ENCODE results near the gene TSEN34. TPM values are rescaled to one million over a fixed set of nuclear protein-coding genes. Genes with fewer than 3 reads are reported as not detected.

Gene TSEN34
- polyA plus RNA-seq, 1 of the 3 experiments (the other 2 are of a cell fraction), result 82.1 TPM

DNA sequence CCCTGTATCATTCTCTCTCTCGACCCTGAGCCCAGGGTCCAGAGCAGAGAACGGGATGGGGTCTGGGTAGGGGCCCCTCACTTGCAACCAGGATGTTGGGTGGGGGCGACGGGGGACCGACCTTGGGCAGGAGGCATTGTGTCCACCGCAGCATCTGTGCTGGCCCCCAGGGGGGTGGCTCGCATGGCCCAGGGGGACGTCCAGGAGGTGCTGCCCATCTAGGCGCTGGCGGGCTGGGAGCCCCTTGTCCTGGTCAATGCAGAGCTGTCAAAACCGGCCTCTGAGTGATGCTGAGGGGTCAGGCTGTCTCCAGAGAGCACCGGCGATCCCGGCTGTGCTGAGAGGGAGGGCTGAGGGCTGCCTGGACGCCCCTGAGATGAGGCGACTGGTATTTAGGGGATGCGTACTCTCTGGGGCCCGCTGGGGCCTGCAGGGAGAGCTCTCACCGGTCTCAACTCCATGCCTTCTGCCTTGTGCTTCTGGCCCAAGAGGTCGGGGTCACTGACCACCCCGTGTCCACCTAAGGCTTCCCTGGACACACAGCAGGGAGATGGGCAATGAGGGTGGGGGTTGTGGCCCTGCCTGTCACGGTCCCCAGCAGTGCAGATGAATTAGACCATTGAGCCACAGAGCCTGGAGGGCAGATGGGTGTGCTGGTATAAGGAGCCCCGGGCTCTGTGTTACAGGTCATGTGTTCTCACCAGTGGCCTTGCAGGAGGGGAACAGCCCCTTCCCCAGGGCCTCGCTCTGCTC lies 18.1 kb downstream of the TSEN34 start:
- Histone ChIP-seq H3K27ac (ENCODE audit: low read depth in 2 of 2, low read length in 1 of 2) (peak overlapping the region; percentile 55 to 72), H3K9me2 (no peaks in the 10 kb centered on the region), H3K9ac (no peak overlapping the region; the same call in 1 of the 2 replicates), H2AFZ (ENCODE audit: low read depth) (no peak overlapping the region), H4K20me1 (ENCODE audit: insufficient read depth) (peaks cover 73% of the 10 kb centered on the region), H3K36me3 (replicated peaks in 1 of 2; ENCODE audit: control insufficient read depth in 1 of 2, insufficient read depth in 2 of 2, low read length in 1 of 2) (peaks cover 36 to 42% of the 10 kb centered on the region in 2 experiments), H3K79me2 (ENCODE audit: insufficient read depth) (peaks cover 48% of the 10 kb centered on the region), H3F3A (replicated peaks; ENCODE audit: insufficient read depth) (peaks cover 57% of the 10 kb centered on the region), H3K4me1 (ENCODE audit: control insufficient read depth in 1 of 2, insufficient read depth in 2 of 2, low read depth in 1 of 2, low read length in 1 of 2) (peaks cover 25 to 43% of the 10 kb centered on the region in 2 experiments), H3K4me3 (ENCODE audit: low read depth in 2 of 2, low read length in 1 of 2) (no peak overlapping the region), H3K9me3 (no peaks in the 10 kb centered on the region), H3K4me2 (peak overlapping the region; percentile 43), H3K27me3 (ENCODE audit: insufficient read depth) (no peaks in the 10 kb centered on the region)
- POLR2A ChIA-PET, result interaction anchor here (0.6 to 4.5 kb wide), 2 partner anchors 8 to 358 kb away, joined by 5 to 27 read pairs; partner anchors contain the start of gene RPS9
- DNase-seq, result peak; percentile 62
- TF ChIP-seq RAD21 (IDR thresholded peaks at IDR 0.05; ENCODE audit: low read length) (no peak), RFX5 (IDR thresholded peaks at IDR 0.05; ENCODE audit: low read length) (no peak), JUND (IDR thresholded peaks at IDR 0.05) (0 out of 2 replicates have a peak, but pooled peaks have one; percentile 5), SMC3 (IDR thresholded peaks at IDR 0.05; ENCODE audit: low read depth, low read length) (no peak), EP300 (IDR thresholded peaks at IDR 0.05; ENCODE audit: borderline replicate concordance in 1 of 2, low read depth in 1 of 2, low read length in 1 of 2) (no peak), TCF12 (IDR thresholded peaks at IDR 0.05) (no peak), GATA2 (CRISPR knock-in tag; IDR thresholded peaks at IDR 0.05) (no peak)
- 59% methylated on average over 19 of the region's 24 CpGs for WGBS (ENCODE audit: low lambda C conversion rate)
- CTCF ChIA-PET, result no interaction called here

DNA sequence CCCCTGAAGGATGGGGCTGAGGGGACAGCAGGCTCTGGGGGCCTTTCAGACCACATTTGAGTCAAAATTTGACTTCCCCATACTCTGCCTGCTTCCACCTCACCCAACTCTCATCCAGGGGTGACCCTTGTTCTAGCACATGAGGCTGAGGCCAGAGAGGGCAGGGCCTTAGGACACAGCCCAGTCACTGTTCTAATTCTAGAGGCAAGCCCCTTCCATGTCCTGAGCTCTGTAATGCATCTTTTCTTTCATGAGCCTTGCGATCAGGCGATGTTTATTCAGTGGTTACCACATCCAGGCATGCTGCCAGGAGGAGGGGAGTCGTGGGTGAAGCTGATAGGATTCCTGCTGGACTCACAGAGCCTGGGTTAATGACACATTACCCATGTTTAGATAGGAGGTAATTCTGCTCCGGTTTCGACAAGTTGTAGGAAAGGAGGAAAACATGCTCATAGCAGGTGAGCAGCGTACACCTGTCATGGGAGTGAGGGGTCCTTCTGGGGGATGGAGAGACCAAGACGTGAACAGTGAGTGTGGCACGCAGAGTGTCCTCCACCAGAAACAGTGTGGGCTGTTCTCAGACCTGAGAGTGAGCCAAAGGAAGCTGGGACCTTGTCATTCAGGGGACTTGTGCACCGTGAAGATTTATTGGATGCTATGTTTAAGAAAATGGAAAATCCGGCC lies 18.8 kb downstream of the TSEN34 start:
- CTCF ChIA-PET, result interaction anchor here (0.5 kb wide), 1 partner anchor 113 kb away, joined by 3 read pairs; no protein-coding TSS in a partner anchor
- H3K4me3 ChIP-seq (ENCODE audit: low read depth in 2 of 2, low read length in 1 of 2), result no peak overlapping the region
- H3K9ac ChIP-seq, result no peak overlapping the region; the same call in 1 of the 2 replicates
- whole genome bisulfite sequencing (ENCODE audit: low lambda C conversion rate), result 39% methylated on average over 10 of the region's 10 CpGs
- no peaks in the 10 kb centered on the region for H3K27me3 ChIP-seq (ENCODE audit: insufficient read depth)
- peaks cover 29 to 35% of the 10 kb centered on the region in 2 experiments for H3K36me3 ChIP-seq (replicated peaks in 1 of 2; ENCODE audit: control insufficient read depth in 1 of 2, insufficient read depth in 2 of 2, low read length in 1 of 2)
- POLR2A ChIA-PET, result interaction anchor here (4.5 kb wide), 1 partner anchor 9 kb away, joined by 27 read pairs; the partner anchor contains the start of gene RPS9
- peak overlapping the region; percentile 55 to 72 for H3K27ac ChIP-seq (ENCODE audit: low read depth in 2 of 2, low read length in 1 of 2)
- no peaks in the 10 kb centered on the region for H3K9me3 ChIP-seq
- peaks cover 50% of the 10 kb centered on the region for H3F3A ChIP-seq (replicated peaks; ENCODE audit: insufficient read depth)
- H3K4me2 ChIP-seq, result peak overlapping the region; percentile 43
- peaks cover 66% of the 10 kb centered on the region for H4K20me1 ChIP-seq (ENCODE audit: insufficient read depth)
- H3K4me1 ChIP-seq (ENCODE audit: control insufficient read depth in 1 of 2, insufficient read depth in 2 of 2, low read depth in 1 of 2, low read length in 1 of 2), result peaks cover 18 to 39% of the 10 kb centered on the region in 2 experiments; a peak in 3 of 4 replicates
- H3K9me2 ChIP-seq, result no peaks in the 10 kb centered on the region
- DNase-seq, result peak; percentile 82
- H2AFZ ChIP-seq (ENCODE audit: low read depth), result no peak overlapping the region
- peaks cover 41% of the 10 kb centered on the region for H3K79me2 ChIP-seq (ENCODE audit: insufficient read depth)
- peak; percentile 85 for TF ChIP-seq NFIC (IDR thresholded peaks at IDR 0.05; ENCODE audit: borderline replicate concordance)
- TF ChIP-seq POLR2AphosphoS5 (IDR thresholded peaks at IDR 0.05; ENCODE audit: low read depth, low read length), result peak; percentile 84
- TF ChIP-seq, protein P1, sequence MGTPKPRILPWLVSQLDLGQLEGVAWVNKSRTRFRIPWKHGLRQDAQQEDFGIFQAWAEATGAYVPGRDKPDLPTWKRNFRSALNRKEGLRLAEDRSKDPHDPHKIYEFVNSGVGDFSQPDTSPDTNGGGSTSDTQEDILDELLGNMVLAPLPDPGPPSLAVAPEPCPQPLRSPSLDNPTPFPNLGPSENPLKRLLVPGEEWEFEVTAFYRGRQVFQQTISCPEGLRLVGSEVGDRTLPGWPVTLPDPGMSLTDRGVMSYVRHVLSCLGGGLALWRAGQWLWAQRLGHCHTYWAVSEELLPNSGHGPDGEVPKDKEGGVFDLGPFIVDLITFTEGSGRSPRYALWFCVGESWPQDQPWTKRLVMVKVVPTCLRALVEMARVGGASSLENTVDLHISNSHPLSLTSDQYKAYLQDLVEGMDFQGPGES (IDR thresholded peaks at IDR 0.05; ENCODE audit: low read depth, low read length), result no peak
- no peak for TF ChIP-seq EP300 (IDR thresholded peaks at IDR 0.05; ENCODE audit: borderline replicate concordance in 1 of 2, low read depth in 1 of 2, low read length in 1 of 2)
- TF ChIP-seq TAF1 (IDR thresholded peaks at IDR 0.05; ENCODE audit: borderline replicate concordance, low read depth, low read length), result no peak
- no peak for TF ChIP-seq GATA2 (CRISPR knock-in tag; IDR thresholded peaks at IDR 0.05)
- no peak for TF ChIP-seq NRF1 (IDR thresholded peaks at IDR 0.05; ENCODE audit: low read depth, low read length)
- TF ChIP-seq, protein P2, sequence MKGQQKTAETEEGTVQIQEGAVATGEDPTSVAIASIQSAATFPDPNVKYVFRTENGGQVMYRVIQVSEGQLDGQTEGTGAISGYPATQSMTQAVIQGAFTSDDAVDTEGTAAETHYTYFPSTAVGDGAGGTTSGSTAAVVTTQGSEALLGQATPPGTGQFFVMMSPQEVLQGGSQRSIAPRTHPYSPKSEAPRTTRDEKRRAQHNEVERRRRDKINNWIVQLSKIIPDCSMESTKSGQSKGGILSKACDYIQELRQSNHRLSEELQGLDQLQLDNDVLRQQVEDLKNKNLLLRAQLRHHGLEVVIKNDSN (IDR thresholded peaks at IDR 0.05; ENCODE audit: borderline replicate concordance, low read depth), result no peak
- no peak for TF ChIP-seq ELF1 (IDR thresholded peaks at IDR 0.05)
- TF ChIP-seq GABPA (IDR thresholded peaks at IDR 0.05; ENCODE audit: low read depth), result no peak
- no peak for TF ChIP-seq JUND (IDR thresholded peaks at IDR 0.05)
- TF ChIP-seq, protein P3, sequence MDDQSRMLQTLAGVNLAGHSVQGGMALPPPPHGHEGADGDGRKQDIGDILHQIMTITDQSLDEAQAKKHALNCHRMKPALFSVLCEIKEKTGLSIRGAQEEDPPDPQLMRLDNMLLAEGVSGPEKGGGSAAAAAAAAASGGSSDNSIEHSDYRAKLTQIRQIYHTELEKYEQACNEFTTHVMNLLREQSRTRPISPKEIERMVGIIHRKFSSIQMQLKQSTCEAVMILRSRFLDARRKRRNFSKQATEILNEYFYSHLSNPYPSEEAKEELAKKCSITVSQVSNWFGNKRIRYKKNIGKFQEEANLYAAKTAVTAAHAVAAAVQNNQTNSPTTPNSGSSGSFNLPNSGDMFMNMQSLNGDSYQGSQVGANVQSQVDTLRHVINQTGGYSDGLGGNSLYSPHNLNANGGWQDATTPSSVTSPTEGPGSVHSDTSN (IDR thresholded peaks at IDR 0.05), result peak; percentile 21; the same call in 1 of the 2 replicates
- TF ChIP-seq RAD21 (IDR thresholded peaks at IDR 0.05; ENCODE audit: low read length), result no peak
- TF ChIP-seq CHD2 (IDR thresholded peaks at IDR 0.05; ENCODE audit: low read length, partially characterized antibody), result peak; percentile 47
- TF ChIP-seq MAX (IDR thresholded peaks at IDR 0.05; ENCODE audit: low read depth), result peak; percentile 31; the same call in 1 of the 2 replicates
- peak; percentile 41 for TF ChIP-seq TCF12 (IDR thresholded peaks at IDR 0.05)
- TF ChIP-seq MEF2A (IDR thresholded peaks at IDR 0.05; ENCODE audit: borderline replicate concordance, low read depth), result no peak
- TF ChIP-seq, protein P4, sequence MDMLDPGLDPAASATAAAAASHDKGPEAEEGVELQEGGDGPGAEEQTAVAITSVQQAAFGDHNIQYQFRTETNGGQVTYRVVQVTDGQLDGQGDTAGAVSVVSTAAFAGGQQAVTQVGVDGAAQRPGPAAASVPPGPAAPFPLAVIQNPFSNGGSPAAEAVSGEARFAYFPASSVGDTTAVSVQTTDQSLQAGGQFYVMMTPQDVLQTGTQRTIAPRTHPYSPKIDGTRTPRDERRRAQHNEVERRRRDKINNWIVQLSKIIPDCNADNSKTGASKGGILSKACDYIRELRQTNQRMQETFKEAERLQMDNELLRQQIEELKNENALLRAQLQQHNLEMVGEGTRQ (IDR thresholded peaks at IDR 0.05; ENCODE audit: borderline replicate concordance, low read depth, low read length), result no peak
- TF ChIP-seq MXI1 (IDR thresholded peaks at IDR 0.05; ENCODE audit: low read depth, low read length), result peak; percentile 54; the same call in 1 of the 2 replicates
- no peak for TF ChIP-seq YY1 (IDR thresholded peaks at IDR 0.05; ENCODE audit: low read depth)
